Activated gamma-delta T cell (primary cell): ENCODE data around the gene PHF11.
"Not testable (repeated sequence)": the region's sequence is repeated elsewhere in the genome, so short reads cannot be mapped to it uniquely, and the experiment has no call there.

Experiments used
- DNase-seq: peaks from one replicate; lab custom pipeline; 2025; lab: John Stamatoyannopoulos, UW

PHF11 gene

GRCh38 chr13:49546561-49546960, 50.8 kb downstream of the PHF11 start:
- no peak for DNase-seq

- DNase-seq: no peak
These were observed 53.5 kb downstream of the PHF11 start for GRCh38 chr13:49549289-49549688.

GRCh38 chr13:49550942-49551644, 55.3 kb downstream of the PHF11 start:
- no peak for DNase-seq

- DNase-seq: no peak
These were observed 58.1 kb downstream of the PHF11 start for GRCh38 chr13:49553888-49554287.

- DNase-seq: no peak
These were observed 58.6 kb downstream of the PHF11 start for GRCh38 chr13:49554387-49554786.

GRCh38 chr13:49559006-49559405, 63.3 kb downstream of the PHF11 start:
- DNase-seq: no peak

GRCh38 chr13:49560270-49561061, 64.7 kb downstream of the PHF11 start:
- no peak for DNase-seq

- DNase-seq: no peak
These were observed 65.3 kb downstream of the PHF11 start for GRCh38 chr13:49561062-49561410.

- no peak for DNase-seq
These were observed 67.8 kb downstream of the PHF11 start for GRCh38 chr13:49563516-49563915.

GRCh38 chr13:49565461-49565860, 69.7 kb downstream of the PHF11 start:
- DNase-seq: not testable (repeated sequence)

GRCh38 chr13:49566461-49566860, 70.7 kb downstream of the PHF11 start:
- DNase-seq: no peak

GRCh38 chr13:49567491-49567890, 71.7 kb downstream of the PHF11 start:
- DNase-seq: no peak

- no peak for DNase-seq
These were observed 74.4 kb downstream of the PHF11 start for GRCh38 chr13:49569993-49570689.

- no peak for DNase-seq
These were observed 75.8 kb downstream of the PHF11 start for GRCh38 chr13:49571299-49572240.
